K562 (cell line): Measurements from ENCODE around the gene RBPMS2. TPM values are rescaled to one million over a fixed set of nuclear protein-coding genes. Genes with fewer than 3 reads are reported as not detected.

Source experiments
- ARID1B ChIP-seq: fragments of 450-650 bp; IDR thresholded peaks from 2 replicates; pipeline ENCODE4 v1.6.1; 2016; ENCODE audit warnings: antibody characterized with exemption, mild to moderate bottlenecking, inconsistent platforms
- ATF1 ChIP-seq, 2 experiments: fragments of 450-650 bp in 1 of 2; IDR thresholded peaks; 2 replicates each; pipeline ENCODE4 v1.6.1; 2016; ENCODE audit warnings: missing compliant biosample characterization in 1 of 2, missing genetic modification characterization in 1 of 2
- DMBX1 ChIP-seq: fragments of 250-450 bp; sonication (Bioruptor Pico); IDR thresholded peaks from 2 replicates; pipeline ENCODE4 v1.8.0; 2022; ENCODE audit warnings: inconsistent platforms, mild to moderate bottlenecking, moderate library complexity, borderline replicate concordance
- ERF ChIP-seq: fragments of 450-650 bp; formaldehyde crosslinking; IDR thresholded peaks from 2 replicates; pipeline ENCODE4 v1.4.0; 2020; ENCODE audit warnings: mild to moderate bottlenecking, mixed read lengths
- GABPB1 ChIP-seq: sonication (generic); formaldehyde crosslinking; IDR thresholded peaks from 2 replicates; pipeline ENCODE4 v1.8.0; 2022; ENCODE audit warnings: mild to moderate bottlenecking, missing genetic modification reagents
- GATA2 ChIP-seq: sonication (generic); formaldehyde crosslinking; IDR thresholded peaks from 2 replicates; pipeline ENCODE4 v1.4.0; 2020; ENCODE audit warnings: mild to moderate bottlenecking, missing genetic modification reagents
- HMG20A ChIP-seq: fragments of 450-650 bp; formaldehyde crosslinking; conservative IDR thresholded peaks from 2 replicates; pipeline ENCODE4 v1.4.0; 2020; ENCODE audit warnings: mild to moderate bottlenecking, mixed read lengths
- HNRNPUL1 ChIP-seq: fragments of 200-400 bp; formaldehyde crosslinking; IDR thresholded peaks from 2 replicates; pipeline ENCODE4 v1.6.1; 2017; ENCODE audit warnings: low read length
- KAT8 ChIP-seq: fragments of 450-650 bp; IDR thresholded peaks from 2 replicates; pipeline ENCODE4 v1.6.1; 2016; ENCODE audit warnings: low read depth, mild to moderate bottlenecking
- PATZ1 ChIP-seq: fragments of 250-450 bp; sonication (Bioruptor Pico); IDR thresholded peaks from 2 replicates; pipeline ENCODE4 v1.5.0; 2020; ENCODE audit warnings: mild to moderate bottlenecking, borderline replicate concordance
- PCBP1 ChIP-seq: fragments of 200-400 bp; formaldehyde crosslinking; IDR thresholded peaks from 2 replicates; pipeline ENCODE4 v1.6.1; 2018; ENCODE audit warnings: mild to moderate bottlenecking, low read depth, low read length; ENCODE audit not compliant: poor library complexity, severe bottlenecking
- POLR2G ChIP-seq: fragments of 200-400 bp; formaldehyde crosslinking; IDR thresholded peaks from 2 replicates; pipeline ENCODE4 v1.6.1; 2017; ENCODE audit warnings: low read depth, mild to moderate bottlenecking, antibody characterized with exemption, low read length, moderate library complexity
- RBM22 ChIP-seq: fragments of 200-400 bp; formaldehyde crosslinking; IDR thresholded peaks from 2 replicates; pipeline ENCODE4 v1.6.1; 2018; ENCODE audit warnings: low read length, low read depth; ENCODE audit not compliant: poor library complexity, severe bottlenecking
- SMARCA4 ChIP-seq: fragments of 450-650 bp; IDR thresholded peaks from 2 replicates; pipeline ENCODE4 v1.6.1; 2016
- SNAPC5 ChIP-seq: fragments of 250-450 bp; sonication (Bioruptor Pico); IDR thresholded peaks from 2 replicates; pipeline ENCODE4 v1.8.0; 2021; ENCODE audit warnings: moderate library complexity, mild to moderate bottlenecking, inconsistent platforms
- STAT5A ChIP-seq: IDR thresholded peaks from 2 replicates; pipeline ENCODE4 v1.6.1; 2012; ENCODE audit warnings: low read length, inconsistent platforms, borderline replicate concordance
- TEAD1 ChIP-seq, 2 experiments: fragments of 450-650 bp in 1 of 2; sonication (generic) in 1 of 2; formaldehyde crosslinking; IDR thresholded peaks; 2 replicates each; pipeline versions ENCODE4 v1.4.0 to v1.8.0; 2020 to 2022; ENCODE audit warnings: mild to moderate bottlenecking in 2 of 2, missing genetic modification reagents in 1 of 2
- U2AF1 ChIP-seq: fragments of 200-400 bp; formaldehyde crosslinking; optimal IDR thresholded peaks from 2 replicates; pipeline ENCODE3; 2017; ENCODE audit warnings: mild to moderate bottlenecking, low read depth, low read length, moderate library complexity
- U2AF2 ChIP-seq: fragments of 200-400 bp; formaldehyde crosslinking; optimal IDR thresholded peaks from 2 replicates; pipeline ENCODE3; 2017; ENCODE audit warnings: low read depth, mild to moderate bottlenecking, low read length
- ZNF316 ChIP-seq: fragments of 450-650 bp; IDR thresholded peaks from 2 replicates; pipeline ENCODE4 v1.6.1; 2016
- ZNF778 ChIP-seq: fragments of 450-650 bp; formaldehyde crosslinking; IDR thresholded peaks from 2 replicates; pipeline ENCODE4 v1.4.0; 2020; ENCODE audit warnings: mild to moderate bottlenecking, moderate library complexity
- polyA plus RNA-seq, 8 experiments: library from polyadenylated mRNA; depleted of rRNA in 4 of 8; stranded (reverse) in 5 of 8; unstranded in 3 of 8; fragments of >200 nt; fragmentation: Nextera tagmentation in 2 of 8; fragmentation: Illumina TruSeq in 1 of 8; extraction: Ambion mirVana in 2 of 8; extraction: Trizol in 1 of 8; gene quantifications; 2 replicates each; pipeline versions ENCODE4 v1.2.1 to v1.2.3, GENCODE V29; 2011 to 2014; ENCODE audit warnings: inconsistent platforms in 1 of 8, missing spikeins in 1 of 8
- total RNA-seq, 7 experiments: library from RNA; depleted of rRNA in 6 of 7; stranded (reverse); fragments of >200 nt in 6 of 7; fragmentation: Illumina TruSeq in 2 of 7; extraction: Trizol in 2 of 7; gene quantifications; 2 replicates each; pipeline versions ENCODE4 v1.2.1 to v1.2.3, GENCODE V29; 2011 to 2021; ENCODE audit warnings: low replicate concordance in 1 of 7

The RBPMS2 gene
- total and polyA plus RNA-seq, 9 of the 15 experiments (the other 6 are each of a cell fraction or from before 2014, with no cell fraction given) = 0.11 to 2.6 (median 0.37) TPM; not detected in 1

GRCh38 chr15:64702816-64703631 is 72.4 kb downstream of the RBPMS2 start (continued):
- no peak for TF ChIP-seq GATA2 (CRISPR knock-in tag)
- TF ChIP-seq KAT8 = no peak
- TF ChIP-seq ZNF778 (CRISPR knock-in tag) = no peak
- TF ChIP-seq ERF (CRISPR knock-in tag) = 0 out of 2 replicates have a peak, but pooled peaks have one; percentile 51
- TF ChIP-seq U2AF2 = no peak
- no peak for TF ChIP-seq HMG20A (CRISPR knock-in tag)
- TF ChIP-seq PATZ1 (CRISPR knock-in tag) = no peak
- TF ChIP-seq TEAD1 (CRISPR knock-in tag; IDR thresholded peaks at IDR 0.05) = no peak
- TF ChIP-seq U2AF1 = no peak
- TF ChIP-seq SNAPC5 (CRISPR knock-in tag) = no peak
- no peak for TF ChIP-seq HNRNPUL1
- peak; percentile 59 for TF ChIP-seq RBM22
- no peak for TF ChIP-seq ZNF316
- TF ChIP-seq ATF1 (CRISPR knock-in tag; IDR thresholded peaks at IDR 0.05) = no peak
- TF ChIP-seq ATF1 (tag; IDR thresholded peaks at IDR 0.05) = no peak
- TF ChIP-seq ARID1B = no peak
- TF ChIP-seq GABPB1 (CRISPR knock-in tag) = peak; percentile 67
- no peak for TF ChIP-seq STAT5A
- no peak for TF ChIP-seq SMARCA4
- TF ChIP-seq DMBX1 (CRISPR knock-in tag) = 0 out of 2 replicates have a peak, but pooled peaks have one; percentile 20
- no peak for TF ChIP-seq PCBP1
- peak; percentile 88 for TF ChIP-seq POLR2G
